HG03025 (cell line): ENCODE results near the gene PADI2.
"Not testable (repeated sequence)": the region's sequence is repeated elsewhere in the genome, so short reads cannot be mapped to it uniquely, and the experiment has no call there.

Source experiments
- ATAC-seq: cut with Tn5 transposase; IDR thresholded peaks from one replicate; pipeline ENCODE4 v1.9.1; 2021; ENCODE audit warnings: mild to moderate bottlenecking, moderate library complexity; ENCODE audit not compliant: unreplicated experiment, low FRiP score

PADI2 gene

DNA sequence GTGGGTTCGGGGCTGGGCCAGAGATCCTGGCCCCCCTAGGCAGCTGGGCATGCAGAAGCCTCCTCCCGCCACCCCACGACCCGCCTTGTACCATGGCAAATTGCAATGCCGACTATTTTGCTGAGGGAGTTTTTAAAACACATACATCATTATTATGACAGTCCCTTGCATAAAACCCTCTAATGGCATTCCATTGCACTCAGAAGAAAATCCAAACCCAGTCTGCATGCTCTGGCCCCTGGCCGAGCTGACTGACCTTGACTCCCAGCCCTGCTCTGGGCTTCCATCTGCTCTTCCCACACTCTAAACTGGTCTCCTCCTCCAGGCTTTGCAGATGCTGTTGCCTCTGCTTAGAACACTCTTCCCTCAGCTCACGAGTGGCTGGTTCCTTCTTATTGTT lies 28.0 kb downstream of the PADI2 start:
- no peak for ATAC-seq

- no peak for ATAC-seq
These were observed 29.7 kb downstream of the PADI2 start for GRCh38 chr1:17089506-17089905.

GRCh38 chr1:17086751-17087150 lies 32.5 kb downstream of the PADI2 start:
- no peak for ATAC-seq

DNA sequence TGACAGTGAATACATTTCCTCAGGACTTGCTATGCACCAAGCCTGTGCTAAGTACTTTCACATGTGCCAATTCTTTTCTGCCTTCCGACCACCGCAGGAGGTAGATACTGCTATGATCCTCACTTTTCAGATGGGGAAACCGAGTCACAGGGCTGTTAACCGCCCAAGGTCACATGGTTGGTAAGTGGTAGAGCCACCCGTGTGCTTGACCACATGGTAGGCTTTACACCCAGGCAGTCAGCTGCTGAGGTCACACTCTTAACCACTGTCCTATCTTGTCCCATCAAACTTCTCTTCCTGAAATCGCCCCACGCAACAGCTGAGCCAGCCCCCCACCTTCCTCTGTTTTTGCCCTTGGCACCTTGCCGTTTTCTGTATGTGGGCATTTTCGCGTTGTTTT lies 34.5 kb downstream of the PADI2 start:
- ATAC-seq, result no peak

DNA sequence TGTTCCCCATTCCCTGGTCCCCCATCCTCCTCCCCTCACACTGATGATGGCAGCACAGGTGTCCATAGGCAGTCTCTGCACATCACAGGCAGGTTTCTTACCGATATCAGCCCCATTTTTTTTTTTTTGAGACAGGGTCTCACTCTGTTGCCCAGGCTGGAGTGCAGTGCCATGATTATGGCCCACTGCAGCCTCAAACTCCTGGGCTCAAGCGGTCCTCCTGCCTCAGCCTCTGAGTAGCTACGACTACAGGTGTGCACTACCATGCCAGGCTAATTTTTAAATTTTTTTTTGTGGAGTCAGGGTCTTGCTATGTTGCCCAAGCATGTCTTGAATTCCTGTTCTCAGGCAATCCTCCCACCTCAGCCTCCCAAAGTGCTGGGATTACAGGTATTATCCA lies 36.5 kb downstream of the PADI2 start:
- no peak for ATAC-seq

- no peak for ATAC-seq
These were observed 37.8 kb downstream of the PADI2 start for GRCh38 chr1:17081439-17081838.

DNA sequence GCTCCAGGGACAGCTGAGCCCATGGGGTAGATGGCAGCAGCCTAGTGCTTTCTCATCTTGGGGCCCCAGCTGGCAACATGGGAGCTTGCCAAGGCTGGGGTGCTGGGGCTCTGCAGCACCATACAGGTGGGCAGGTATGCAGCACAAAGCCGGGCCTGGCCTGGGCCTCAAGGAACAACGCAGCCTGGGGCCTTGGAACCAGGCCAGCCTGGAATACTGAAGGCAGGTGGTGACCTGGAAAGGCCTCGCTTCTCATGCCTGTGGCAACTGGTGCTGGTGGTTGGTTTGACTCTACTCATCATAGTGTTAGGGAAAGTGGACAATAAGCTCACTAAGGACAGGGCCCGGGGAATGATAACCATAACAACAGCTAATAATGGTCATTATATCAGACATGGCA lies 38.4 kb downstream of the PADI2 start:
- no peak for ATAC-seq

DNA sequence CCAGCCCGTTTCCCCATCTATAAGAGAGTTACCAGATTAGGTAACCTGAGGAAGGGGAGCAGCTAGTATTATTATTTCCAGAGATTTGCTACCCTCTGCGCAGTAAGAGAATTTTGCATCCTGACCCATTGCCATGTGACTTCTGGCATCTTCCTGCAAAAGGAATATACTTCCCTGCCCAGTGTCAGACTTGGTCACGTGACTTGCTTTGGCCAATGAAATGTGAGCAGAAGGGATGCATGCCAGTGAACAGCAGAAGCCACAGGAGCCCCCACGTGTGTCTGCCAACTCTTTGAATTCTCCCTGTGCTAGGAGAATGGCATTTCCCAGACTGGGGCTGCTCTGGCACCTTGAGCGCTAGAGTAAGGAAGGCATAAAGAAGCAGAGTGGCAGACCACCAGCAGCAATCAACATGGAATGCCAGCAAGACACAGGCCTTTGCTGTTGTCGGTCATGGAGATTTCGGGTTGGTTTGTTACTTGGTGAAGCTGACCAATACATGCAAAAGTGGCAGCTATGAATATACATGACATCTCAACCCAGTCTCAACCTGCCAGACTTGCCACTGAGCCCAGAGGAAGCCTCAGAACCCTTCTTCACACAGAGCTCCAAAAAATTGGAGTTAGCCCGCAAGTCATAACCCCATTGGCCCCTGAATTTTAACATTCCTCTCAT lies 39.0 kb downstream of the PADI2 start:
- ATAC-seq, result no peak

DNA sequence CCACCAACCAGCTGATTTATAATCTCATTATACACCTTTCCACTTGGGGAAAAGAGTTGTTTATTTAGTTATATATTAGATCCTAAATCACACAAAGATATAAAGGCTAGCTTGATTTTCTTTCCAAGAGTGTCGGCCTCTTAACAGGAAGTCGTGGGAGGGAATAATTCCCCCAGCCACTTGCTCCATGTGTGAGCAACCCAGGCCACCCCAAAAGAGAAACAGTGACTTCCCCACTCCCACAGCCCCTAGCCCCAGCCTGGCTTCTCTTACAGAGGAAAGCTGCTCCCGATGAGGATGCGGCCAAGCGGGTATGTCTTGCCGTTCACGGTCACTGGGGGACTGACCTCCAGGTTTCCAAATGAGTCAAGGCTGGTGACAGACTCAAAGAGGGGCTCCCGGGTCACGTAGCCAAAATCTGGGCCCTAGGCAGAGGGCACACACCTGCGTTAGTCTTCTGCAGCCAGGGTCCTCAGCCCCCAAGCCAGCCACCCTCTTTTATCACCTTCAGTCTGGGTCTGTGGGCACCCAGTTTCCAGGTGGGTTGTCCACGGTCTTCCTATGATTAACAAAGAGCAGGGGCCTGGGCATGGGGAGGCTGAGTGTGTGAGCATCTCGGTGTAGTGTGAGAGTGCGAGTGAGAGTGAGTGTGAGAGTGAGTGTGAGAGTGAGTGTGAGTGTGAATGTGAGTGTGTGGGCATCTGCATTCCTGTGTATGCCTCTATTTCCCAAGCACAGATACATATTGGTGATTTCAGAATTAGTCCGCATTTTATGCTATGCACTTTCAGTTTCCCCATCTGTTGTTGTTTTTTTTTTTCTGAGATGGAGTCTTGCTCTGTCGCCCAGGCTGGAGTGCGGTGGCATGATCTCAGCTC lies 40.0 kb downstream of the PADI2 start:
- no peak for ATAC-seq

DNA sequence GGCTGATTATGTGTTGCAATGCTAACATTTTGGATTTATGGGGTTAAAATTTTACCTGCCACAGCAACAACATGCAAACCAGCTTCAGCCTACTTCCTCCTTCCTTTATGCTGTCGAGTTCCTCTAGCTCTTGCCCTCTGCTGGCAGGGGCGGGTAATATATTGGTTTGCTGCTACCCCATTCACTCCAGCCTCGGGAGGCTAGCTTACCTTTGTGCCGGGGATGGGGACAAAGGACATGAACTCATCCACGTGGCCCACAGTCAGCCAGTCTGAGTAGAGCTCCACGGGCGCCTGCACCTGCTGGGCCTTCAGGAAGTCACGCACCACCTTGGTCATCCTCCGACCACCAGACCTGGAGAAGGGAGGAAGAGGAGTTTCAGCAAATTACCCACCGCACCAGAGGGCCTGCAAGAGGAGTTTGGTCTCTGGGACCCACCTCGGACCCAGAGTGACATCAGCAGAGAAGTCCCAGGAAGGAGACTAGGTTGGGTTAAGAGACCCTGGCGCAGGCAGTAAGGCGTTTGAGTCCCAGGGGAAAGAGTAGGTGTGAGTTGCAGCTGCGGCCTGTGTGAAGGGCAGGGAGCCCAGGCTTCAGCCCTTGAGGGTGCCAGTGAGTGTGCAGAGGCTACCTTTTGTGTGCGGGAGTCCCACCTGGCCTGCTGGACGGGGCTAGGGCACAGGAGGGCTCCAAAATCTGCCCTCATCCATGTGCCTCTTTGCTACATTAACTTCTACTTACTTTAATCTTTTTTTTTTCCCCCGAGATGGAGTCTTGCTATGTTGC lies 43.6 kb downstream of the PADI2 start:
- no peak for ATAC-seq

GRCh38 chr1:17071794-17072193 lies 47.5 kb downstream of the PADI2 start:
- ATAC-seq, result no peak

DNA sequence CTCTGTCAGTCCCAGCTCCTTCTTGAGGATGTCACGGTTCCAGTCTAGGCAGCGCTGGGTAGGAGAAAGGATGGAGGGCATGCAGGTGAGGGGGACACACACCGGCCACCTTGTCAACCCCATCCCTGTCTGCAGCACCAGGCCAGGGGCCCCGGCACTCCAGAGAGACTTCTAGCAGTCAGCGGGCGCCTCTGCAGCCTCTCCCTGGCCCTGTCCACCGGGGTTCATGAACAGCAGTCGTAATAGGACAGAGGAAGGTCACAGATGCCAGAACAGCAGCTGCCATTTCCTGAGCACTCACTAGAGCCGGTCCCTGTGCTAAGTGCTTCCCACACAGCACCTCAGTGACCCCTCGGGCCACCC lies 49.1 kb downstream of the PADI2 start:
- ATAC-seq, result no peak

DNA sequence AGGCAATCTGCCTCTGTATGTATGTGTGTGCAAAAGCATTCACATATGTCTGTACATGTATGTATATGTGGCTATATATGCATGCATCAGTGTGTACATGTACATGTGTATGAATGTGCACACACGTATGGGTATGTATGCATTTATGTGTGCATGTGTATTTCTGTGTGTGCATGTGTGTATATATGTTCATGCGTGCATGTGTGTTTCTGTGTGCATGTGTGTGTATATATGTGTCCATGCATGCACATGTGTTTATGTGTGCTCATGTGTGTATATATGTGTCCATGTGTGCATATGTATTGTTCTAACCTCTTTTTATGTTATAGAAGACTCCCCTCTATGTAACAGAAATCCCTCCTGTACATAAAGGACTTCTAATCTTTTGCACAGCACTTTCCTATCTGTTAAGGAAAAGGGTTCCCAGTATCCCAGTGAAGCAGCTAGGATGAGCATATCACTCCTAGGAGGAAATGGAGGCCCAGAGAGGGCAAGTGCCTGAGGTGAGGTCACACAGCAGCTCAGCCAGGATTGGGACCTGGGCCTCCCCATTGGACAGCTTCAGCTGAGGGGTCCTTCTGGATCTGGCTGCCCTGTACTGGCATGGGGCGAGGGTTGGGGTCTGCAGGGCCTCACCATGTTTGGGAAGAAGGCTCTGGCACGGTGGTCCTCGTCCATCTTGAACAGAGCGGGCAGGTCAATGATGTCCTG lies 49.6 kb downstream of the PADI2 start:
- ATAC-seq, result no peak

DNA sequence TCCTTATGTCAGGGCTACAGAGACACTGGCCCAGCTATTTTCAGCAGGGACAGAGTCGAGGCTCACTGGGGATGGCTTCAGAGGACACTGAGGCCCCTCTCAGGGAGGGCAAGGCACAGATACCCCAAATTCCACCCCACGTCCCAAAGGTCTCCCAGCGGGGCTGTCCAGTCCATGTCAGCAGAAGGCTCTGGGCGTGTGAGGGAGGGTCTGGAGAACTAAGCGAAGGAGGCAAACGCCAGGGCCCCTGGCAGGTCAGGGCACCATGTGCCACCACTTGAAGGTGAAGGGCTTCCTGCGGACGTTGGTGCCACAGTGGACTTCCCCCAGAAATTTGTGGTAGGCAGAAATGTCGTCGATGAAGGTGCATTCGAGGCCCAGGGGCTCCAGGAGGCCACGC lies 50.5 kb downstream of the PADI2 start:
- no peak for ATAC-seq

DNA sequence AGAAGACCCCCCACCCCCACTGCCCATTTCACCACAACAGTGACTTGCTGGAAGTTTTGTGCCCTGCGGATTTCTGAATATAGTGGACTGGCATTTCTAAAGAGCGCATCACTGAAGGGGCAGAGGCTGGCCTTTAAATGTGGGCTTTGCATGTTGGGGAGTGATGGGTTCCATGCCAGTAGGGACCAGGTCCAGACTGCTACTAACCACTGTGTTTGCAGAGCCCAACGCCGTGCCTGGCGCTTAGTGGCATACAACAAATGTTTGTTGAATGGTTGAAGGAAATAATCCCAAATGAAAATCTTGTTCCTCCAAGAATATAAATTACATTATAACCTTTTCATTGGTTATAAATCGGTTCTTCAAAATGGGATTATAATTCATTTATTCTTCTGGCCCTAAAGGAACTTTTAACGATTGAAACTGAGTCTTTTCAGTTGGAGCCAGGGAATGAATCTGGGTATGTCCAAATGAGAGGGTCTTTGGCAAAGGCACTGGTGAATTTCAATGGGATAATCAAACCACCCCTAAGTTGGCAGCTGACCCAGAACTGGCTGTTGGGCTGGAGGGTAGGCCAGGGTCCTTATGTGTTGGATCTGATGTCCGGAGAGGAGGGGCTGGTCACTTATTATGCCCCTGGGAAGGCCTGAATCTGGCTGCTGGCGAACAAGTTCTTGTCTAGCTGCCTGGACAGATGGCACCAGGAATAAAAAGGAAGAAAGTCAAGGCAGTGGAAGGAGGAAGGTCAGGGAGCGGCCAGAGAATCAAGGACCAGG lies 51.6 kb downstream of the PADI2 start:
- ATAC-seq, result no peak

DNA sequence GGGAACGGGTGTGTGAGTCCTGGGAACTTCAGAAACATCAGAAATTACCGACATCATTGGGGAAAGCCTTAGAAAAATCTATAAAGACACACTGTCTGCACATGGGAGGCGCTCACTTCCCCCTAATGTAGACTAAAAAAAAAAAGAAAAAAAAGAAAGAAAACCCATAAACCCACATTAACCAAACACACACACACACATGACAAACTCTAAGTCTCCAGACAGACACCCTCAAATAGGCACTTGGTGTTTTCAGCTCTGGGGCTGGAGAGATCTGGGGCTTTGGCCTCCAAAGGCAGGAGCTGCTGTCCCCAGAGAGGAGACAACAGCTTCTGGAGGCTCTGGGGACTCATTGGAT lies 52.2 kb downstream of the PADI2 start:
- no peak for ATAC-seq

GRCh38 chr1:17066361-17067068 lies 52.7 kb downstream of the PADI2 start:
- ATAC-seq, result no peak

DNA sequence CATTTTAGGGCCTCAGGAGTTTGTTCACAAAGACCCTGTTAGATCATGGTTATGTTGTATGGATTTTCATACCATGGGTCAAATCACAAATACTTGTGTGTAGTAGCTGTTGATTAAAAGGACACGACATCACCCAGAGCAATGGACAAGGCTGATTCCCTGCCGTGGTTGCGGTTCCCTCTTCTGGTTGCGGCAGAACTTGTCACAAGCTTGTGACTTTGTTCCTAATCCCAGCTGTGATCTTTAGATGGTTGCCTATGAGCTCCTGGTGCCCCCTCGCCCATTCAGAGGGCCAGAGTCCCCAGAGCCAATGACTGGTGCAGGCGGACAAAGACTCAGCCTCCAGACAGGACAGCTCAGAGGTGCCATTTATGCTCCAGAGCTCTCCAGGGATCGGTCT lies 53.6 kb downstream of the PADI2 start:
- no peak for ATAC-seq

DNA sequence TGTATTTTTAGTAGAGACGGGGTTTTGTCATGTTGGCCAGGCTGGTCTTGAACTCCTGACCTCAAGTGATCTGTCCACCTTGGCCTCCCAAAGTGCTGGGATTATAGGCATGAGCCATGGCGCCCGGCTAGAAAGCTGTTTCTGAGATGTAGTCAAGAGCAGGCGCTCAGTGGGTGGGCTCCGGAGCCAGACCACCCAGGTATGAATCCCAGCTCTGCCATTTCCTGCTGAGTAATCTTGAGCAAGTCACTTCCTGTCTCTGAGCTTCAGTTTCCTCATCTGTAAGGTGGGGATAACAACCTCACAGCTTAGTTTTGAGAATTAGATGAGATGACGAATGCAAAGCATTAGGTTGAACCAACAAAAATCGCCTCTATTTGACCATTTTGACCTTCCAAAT lies 56.5 kb downstream of the PADI2 start:
- not testable (repeated sequence) for ATAC-seq
